GM23248 (cell line): ENCODE measurements around the gene IMPG1.

Source experiments
- EZH2 ChIP-seq: fragments of 200-600 bp; sonication (generic); IDR thresholded peaks from 2 replicates; pipeline ENCODE4 v1.6.1; 2018; ENCODE audit warnings: antibody characterized with exemption, mild to moderate bottlenecking; ENCODE audit not compliant: insufficient read depth, poor library complexity, severe bottlenecking
- EZH2phosphoT487 ChIP-seq: fragments of 200-600 bp; sonication (generic); IDR thresholded peaks from 2 replicates; pipeline ENCODE4 v1.6.1; 2018; ENCODE audit warnings: antibody characterized with exemption, moderate library complexity, mild to moderate bottlenecking, low read depth; ENCODE audit not compliant: insufficient read depth

GRCh38 chr6:76014626-76015530 is 57.6 kb downstream of the IMPG1 start:
- TF ChIP-seq EZH2 (no peak), EZH2phosphoT487 (no peak)
